AG04449 (cell line): ENCODE results near the gene FRYL.
"Not testable (repeated sequence)": the region's sequence is repeated elsewhere in the genome, so short reads cannot be mapped to it uniquely, and the experiment has no call there.

Source experiments
- CTCF ChIA-PET: fragments of 350-600 bp; formaldehyde crosslinking; extraction: SDS; loops from one replicate; lab custom pipeline; 2021; ENCODE audit warnings: antibody characterized with exemption; lab: Yijun Ruan, JAX
- POLR2A ChIA-PET: fragments of 400-600, 350-600 bp; formaldehyde crosslinking; extraction: SDS; loops from one replicate; lab custom pipeline; 2020; ENCODE audit warnings: antibody characterized with exemption, inconsistent platforms; lab: Yijun Ruan, JAX
- DNase-seq: peaks from one replicate; pipeline ENCODE4 v3.0.0-alpha.2; 2010; ENCODE audit warnings: low read depth, low spot score
- H3K4me3 ChIP-seq: 2 replicates; pipeline ENCODE4 v1.5.1; 2011; ENCODE audit warnings: low read depth, mild to moderate bottlenecking, control low read depth, low read length
- CTCF ChIP-seq: IDR thresholded peaks from one replicate; pipeline ENCODE4 v1.5.1; 2011; ENCODE audit warnings: mild to moderate bottlenecking, moderate library complexity, low read length, control low read depth, inconsistent platforms; ENCODE audit not compliant: insufficient read depth; ENCODE audit errors: missing control alignments

Gene FRYL

GRCh38 chr4:48766131-48766792, 13.8 kb downstream of the FRYL start:
- no peak overlapping the region for H3K4me3 ChIP-seq
- no peak for TF ChIP-seq CTCF
- CTCF ChIA-PET: interaction anchor here (1.4 kb wide), 1 partner anchor 14 kb away, joined by 5 read pairs; no protein-coding TSS in a partner anchor
- POLR2A ChIA-PET: no interaction called here
- DNase-seq: no peak

- POLR2A ChIA-PET: no interaction called here
- DNase-seq: no peak
- TF ChIP-seq CTCF: no peak
These were observed 17.7 kb downstream of the FRYL start for GRCh38 chr4:48762408-48762807.

GRCh38 chr4:48761286-48761685, 18.8 kb downstream of the FRYL start:
- TF ChIP-seq CTCF: no peak
- CTCF ChIA-PET: no interaction called here
- no peak overlapping the region for H3K4me3 ChIP-seq
- POLR2A ChIA-PET: no interaction called here
- DNase-seq: no peak

More at GRCh38 chr4:48762408-48762807, 17.7 kb downstream of the FRYL start:
- H3K4me3 ChIP-seq: no peak overlapping the region
- CTCF ChIA-PET: interaction anchor here (1.6 kb wide), 1 partner anchor 13 kb away, joined by 4 read pairs; no protein-coding TSS in a partner anchor

GRCh38 chr4:48758703-48759102, 21.4 kb downstream of the FRYL start:
- POLR2A ChIA-PET, H3K4me3 ChIP-seq, DNase-seq, CTCF ChIA-PET: not testable (repeated sequence)

- no peak for TF ChIP-seq CTCF
- no peak for DNase-seq
- POLR2A ChIA-PET: no interaction called here
- CTCF ChIA-PET: interaction anchor here (0.7 to 1.0 kb wide), 2 partner anchors 9 to 12 kb away, joined by 3 read pairs; no protein-coding TSS in a partner anchor
- no peak overlapping the region for H3K4me3 ChIP-seq
These were observed 23.3 kb downstream of the FRYL start for GRCh38 chr4:48756689-48757220.

- CTCF ChIA-PET: interaction anchor here (1.5 kb wide), 1 partner anchor 209 kb away, joined by 3 read pairs; no protein-coding TSS in a partner anchor
- no peak for TF ChIP-seq CTCF
- DNase-seq: no peak
- POLR2A ChIA-PET: no interaction called here
- H3K4me3 ChIP-seq: no peak overlapping the region
These were observed 24.8 kb downstream of the FRYL start for GRCh38 chr4:48755281-48755680.
